HG02970 (cell line): Measurements from ENCODE around the gene SLIT1.

Experiments used
- ATAC-seq: cut with Tn5 transposase; IDR thresholded peaks from one replicate; pipeline ENCODE4 v1.9.1; 2021; ENCODE audit warnings: mild to moderate bottlenecking, moderate library complexity, moderate number of reproducible peaks; ENCODE audit not compliant: unreplicated experiment, low FRiP score

Gene SLIT1

DNA sequence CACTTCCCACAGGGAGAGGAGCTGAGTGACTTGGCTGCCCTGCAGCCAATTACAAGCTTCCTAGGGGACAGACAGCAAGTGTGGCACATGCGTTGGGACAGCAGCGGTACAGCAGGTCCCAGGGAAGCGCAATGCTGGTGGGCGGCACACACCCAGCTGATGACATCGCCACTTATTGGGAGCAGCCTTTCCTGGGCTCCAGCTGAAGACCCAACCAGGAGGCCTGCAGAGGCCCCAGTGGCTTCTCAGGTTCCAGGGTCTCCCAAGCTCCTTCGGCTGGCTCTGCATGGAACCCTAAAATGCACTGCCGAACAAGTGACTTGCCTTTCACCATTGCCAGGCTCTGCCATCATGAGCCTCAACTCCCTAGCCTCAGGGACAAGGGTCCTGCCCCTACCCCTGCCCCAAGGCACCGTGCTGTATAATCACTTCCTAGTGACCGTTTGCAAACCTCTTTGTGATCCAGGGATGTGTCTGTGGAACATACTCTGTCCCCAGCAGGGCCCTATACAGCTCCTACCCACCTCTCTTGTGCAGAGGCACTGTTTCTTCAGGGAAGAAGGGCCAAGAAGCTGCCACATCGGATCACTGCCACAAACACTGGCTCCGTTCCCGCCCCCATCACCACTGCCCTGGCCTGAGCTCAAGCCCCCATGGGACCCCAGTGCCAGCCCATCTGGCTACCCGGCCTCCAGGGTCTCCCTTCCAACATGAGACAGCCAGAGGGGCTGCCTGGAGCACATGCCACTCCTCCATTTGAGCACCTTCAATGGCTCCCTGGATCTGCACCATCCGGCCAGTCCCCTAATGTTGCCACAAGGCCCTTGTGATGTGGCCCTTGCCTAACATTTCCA lies 19.3 kb upstream of the SLIT1 start:
- ATAC-seq, result no peak

DNA sequence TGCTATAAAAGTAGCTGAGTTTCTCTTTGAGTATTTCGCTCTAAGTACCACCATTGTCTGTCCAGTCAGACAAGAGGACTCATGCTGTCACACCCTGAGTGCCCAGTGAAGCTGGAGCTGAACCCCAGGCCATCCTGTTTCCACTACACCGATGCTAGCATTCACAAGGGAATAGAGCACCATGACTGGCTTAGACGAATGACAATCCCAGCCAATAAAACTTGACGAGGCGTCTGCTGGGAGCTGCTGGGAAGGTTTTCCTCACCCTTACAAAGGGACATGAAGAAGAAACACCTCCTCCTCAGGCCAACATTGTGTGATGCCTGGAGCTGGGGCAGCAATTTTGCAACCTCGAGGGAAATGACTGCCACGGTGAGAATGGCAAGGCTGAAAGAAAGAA lies 17.5 kb upstream of the SLIT1 start:
- ATAC-seq, result no peak

DNA sequence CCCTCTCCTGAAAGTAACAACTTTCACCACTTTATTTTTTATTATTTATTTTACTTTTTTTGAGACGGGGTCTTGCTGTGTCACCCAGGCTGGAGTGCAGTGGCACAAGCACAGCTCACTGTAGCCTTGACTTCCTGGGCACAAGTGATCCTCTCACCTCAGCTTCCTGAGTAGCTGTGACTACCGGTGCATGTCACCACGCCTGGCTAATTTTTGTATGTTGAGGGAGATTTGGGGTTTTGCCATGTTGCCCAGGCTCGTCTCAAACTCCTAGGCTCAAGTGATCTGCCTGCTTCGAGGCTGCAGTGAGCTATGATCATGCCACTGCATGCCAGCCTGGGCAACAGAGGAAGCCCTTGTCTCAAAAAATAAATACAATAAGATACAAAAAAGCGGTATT lies 14.9 kb upstream of the SLIT1 start:
- no peak for ATAC-seq

DNA sequence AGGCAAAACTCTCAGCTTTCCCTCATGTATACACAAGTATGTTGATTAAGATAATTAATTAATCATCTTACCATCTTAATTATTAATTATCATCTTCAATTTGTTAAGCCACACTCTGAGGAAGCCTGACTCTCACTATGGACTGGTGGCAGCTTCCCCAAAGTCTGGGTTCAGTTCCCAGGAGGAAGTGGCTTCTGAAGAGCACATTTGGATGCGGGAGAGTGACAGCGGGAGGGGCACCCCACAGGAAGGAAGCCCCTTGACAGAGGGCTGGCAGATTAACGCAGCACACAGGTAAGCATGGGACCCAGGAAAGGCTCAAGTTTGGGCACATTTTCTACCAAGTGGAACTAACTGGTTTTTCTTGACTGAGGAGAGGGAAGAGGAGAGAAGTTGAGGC lies 13.4 kb upstream of the SLIT1 start:
- no peak for ATAC-seq

DNA sequence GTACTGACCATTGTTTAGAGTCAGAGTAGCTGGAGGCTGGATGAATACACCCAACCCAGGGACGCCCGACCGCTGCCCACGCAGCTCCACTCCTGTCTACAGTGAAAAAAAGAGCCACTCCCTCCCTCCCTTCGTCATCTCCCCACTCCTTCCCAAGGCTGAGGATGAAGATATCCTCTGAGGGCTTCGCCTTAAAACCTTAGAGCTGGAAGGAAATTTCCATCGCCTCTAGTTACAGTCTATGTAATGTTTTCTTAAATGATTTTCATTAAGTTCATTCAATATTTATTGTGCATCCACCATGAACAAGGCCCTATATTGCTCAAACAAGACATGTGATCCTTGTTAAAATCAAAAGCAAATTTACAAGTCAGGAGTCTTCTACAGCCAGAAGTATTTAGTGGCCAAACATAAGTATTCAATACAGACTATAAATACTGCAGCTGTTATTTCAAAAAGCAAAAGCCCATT lies 11.3 kb upstream of the SLIT1 start:
- ATAC-seq, result no peak

DNA sequence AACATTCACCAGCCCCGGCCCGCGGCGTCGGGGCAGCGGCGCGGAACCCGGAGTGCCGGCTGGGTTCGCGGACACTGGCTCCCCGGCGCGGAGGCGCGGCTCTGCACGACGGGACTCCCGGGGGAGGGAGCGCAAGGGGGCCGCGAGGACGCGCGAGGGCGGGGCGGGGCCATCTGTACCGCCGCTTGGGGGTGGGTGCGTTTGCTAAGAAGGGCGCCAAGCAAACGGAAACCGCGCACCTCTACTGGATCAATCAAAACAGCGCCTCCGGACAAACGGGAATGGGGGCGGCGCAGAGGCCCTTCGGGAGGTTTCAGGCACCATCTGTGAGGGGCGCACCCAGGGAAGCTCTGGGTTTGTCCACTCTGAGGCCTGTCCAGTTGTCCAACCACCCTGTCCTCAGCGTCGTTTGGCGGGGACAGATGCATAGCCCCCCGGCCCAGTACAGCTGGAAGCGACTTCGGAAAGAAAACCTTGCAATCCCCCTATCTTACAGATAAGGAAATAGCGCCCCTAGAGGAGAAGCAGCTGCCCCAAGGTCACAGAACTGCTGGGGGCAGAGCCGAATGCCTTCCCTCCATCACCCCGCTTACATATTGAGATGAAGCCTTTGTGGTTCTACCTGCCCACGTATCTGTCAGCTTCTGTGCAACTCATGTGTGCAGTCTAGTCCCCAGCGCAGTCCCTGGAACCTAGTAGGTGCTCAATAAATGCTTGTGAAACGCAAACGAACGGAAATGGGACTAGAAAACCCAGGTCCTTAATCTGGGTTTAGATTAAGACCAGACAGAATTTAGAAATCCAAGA lies 10.7 kb upstream of the SLIT1 start:
- no peak for ATAC-seq

DNA sequence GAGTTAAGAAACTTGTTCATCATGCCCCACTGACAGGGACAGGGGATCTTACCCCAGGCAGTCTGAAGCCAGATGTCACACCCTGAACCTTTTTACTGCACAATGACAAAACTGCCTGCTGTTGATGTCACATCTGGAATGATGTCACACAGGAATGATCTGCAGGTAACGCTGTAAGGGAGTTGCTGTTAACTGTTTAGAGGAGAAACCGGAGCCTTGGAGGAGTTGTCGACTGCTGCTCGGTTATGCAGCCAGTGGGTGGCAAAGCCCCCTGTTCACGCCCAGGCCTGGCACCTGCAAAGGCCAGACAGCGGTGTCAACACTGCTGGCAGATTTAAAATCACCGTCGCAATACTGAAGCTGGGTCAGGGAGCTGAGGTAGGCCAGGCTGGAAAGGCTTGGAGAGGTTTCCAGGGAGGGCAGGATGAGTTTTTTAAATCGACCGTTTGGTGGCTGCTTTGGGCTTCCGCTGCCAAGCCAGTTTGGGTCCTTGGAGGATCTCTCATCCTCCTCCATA lies 10.0 kb upstream of the SLIT1 start:
- no peak for ATAC-seq

DNA sequence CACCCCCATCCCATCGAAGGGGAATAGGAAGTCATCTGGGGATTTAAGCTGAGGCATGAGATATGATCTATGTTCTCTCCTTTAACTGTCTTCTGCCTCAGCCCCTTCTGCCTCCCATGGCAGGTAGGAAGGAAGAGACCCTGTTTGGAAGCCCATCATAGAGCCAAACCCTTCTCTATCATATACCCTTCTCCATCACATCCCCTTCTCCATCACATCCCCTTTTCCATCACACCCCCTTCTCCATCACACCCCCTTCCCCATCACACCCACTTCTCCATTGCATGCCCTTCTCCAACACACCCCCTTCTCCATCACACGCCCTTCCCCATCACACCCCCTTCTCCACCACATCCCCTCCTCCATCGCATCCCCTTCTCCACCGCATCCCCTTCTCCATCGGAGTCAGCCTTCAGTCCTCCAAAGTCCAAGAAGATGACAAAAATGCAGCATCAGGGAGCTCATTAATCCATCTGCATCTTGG lies 7.2 kb upstream of the SLIT1 start:
- no peak for ATAC-seq

DNA sequence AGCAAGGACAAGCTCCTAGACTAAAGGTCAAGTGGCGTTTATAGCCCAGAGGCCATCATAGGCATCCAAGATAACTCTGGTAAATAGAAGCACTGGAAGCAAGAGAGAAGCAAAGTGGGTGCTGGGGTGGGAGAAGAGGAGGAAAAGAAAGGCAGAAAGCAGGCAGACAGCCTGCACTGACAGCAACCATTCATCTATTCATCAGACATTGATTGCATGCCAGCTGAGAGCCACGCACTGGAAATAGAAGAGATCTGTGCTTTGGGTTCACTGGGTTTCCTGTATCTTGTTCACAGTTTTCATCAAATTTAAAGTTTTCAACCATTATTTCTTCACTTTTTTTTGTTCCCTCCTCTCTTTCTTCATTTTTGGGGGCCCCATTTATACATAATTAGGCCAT lies 4.7 kb upstream of the SLIT1 start:
- no peak for ATAC-seq

DNA sequence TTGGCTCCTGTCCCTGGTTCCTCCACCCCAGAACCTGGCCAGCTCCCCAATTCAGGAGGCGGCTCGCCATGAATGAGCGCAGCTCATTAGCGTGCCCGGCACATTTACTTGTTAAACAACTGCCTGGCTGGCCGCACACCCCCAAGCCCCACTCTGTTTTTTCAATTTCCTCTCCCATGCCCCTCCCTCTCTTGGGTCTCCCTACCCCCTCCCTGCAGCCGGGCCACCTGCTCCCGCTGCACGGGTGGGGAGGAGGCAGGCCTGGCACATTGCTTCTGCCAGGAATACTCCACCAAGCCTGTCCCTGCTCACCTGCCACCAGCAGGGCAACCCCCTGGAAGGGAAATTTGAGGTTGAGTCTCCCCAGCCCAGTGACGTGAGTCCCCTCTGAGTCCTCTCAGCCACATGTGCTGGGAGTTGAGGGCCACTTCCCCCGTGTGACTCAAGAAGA lies 2.5 kb upstream of the SLIT1 start:
- no peak for ATAC-seq

DNA sequence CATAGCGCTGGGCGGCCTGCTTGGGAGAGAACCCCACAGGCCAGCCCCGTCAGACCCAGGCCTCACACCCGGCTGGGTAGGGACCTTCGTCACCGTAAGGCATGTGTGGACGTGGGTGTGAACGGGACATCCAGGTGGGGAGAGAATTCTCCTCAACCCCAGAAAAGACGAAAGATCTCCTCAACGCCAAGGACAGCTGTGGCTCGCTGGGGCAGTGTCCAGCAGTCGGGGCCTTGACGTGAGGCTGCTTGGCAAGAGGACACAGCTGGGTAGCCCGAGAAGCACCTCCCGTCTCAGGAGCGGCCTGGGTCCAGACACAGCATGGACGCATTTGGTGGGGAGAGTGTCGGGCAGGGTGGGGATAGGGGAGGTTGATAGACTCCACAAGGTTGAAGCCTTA lies 1.2 kb upstream of the SLIT1 start:
- ATAC-seq, result no peak

DNA sequence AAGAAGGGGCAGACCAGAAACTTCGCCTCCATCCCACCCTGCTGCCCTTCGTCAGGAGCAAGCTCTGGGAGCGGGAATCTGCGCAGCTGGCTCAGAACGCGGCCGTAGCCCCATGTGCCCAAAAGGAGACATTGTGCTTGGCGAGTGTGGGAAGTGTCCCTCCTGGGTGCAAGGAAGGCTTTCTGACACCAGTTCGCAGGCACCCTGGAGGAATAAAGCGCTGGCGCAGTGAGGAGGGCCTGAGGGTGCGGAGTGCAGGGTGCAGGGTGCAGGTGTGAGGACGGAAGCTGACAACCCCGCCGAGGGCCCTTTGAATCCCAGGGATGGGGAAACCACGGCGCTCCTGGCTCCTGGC lies 811 bp downstream of the SLIT1 start:
- ATAC-seq, result no peak

DNA sequence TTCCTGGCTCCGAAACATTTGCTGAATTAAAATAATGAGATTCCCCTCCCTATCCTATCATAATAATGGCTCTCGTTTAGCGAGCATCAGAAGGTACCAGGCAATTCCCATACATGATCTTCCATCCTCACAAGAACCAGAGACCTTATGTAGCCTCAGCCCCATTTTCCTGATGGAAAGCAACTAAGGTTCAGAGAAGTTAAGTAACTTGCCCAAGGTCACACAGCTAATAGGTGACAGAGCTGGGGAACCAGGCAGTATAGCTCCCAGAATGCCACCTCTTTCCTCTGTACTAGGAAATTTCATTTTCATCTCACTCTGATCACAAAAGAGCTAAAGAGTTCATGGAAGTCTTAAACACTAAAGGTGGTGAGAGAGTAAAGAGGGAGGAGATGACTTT lies 2.4 kb downstream of the SLIT1 start:
- ATAC-seq, result no peak

DNA sequence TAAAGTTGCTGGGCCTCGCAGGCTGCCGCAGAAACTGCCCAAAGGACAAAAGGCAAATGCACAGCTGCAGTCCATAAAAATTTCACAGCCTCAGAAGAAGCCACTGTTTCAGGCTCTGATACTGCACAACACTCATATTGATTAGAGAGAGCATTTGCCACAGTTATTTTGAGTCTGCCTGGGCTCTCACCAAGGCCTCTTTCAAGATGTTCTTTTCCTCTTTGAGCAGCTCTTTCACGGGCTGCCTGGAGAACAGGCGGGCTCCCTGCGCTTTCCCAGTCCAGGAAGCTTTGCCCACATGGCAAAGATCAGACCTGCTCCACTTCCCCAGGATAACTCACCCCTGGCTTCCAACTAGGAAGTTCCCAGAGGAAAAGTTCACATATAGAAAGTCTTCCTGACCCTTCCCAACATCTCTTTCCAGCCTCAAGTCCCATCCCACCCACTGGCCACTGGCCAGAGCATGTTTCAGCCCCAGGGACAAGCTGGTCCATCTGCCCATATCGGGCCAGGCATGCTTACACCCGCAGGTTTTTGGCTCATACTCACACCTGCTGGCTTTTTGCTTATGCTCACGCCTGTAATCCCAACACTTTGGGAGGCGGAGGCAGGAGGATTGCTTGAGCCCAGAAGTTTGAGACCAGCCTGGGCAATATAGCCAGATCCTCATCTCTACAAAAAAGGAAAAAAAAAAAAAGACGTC lies 3.3 kb downstream of the SLIT1 start:
- no peak for ATAC-seq

DNA sequence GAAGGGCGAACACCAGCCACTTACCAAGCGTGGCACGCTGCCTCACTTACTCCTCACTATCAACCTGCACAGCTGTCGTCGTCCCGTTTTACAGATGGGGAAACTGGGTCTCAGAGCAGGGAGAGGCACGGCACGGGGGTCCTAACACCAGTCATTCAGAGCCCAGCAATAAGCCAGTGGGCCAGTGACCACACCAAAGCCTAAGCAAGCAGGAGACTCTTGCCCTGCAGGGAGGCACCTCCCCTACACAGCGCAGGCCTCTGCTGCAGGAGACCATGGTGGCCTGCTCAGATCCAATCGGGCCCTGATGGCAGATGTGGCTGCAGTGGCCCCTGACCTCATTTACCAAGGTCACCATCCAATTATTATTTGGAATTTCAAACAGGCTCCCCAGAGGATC lies 4.8 kb downstream of the SLIT1 start:
- no peak for ATAC-seq

DNA sequence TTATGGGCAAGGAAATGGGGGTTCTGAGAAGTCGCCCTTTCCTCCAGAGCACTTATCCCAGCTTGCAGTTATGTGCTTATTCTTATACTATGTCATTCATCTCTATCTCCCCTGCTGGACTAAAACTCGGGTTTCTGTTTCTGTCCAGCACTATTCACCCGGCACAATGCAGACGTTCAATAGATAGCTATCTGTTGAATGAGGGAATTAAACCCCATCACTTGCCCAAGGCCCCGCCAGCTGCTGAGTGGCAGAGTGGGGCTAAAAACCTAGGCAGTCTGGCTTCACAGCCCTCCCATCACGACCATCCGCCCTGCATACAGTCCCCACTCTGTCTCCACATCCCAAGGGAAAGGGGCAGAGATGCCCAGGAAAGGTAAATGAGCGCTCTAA lies 5.4 kb downstream of the SLIT1 start:
- ATAC-seq, result no peak

DNA sequence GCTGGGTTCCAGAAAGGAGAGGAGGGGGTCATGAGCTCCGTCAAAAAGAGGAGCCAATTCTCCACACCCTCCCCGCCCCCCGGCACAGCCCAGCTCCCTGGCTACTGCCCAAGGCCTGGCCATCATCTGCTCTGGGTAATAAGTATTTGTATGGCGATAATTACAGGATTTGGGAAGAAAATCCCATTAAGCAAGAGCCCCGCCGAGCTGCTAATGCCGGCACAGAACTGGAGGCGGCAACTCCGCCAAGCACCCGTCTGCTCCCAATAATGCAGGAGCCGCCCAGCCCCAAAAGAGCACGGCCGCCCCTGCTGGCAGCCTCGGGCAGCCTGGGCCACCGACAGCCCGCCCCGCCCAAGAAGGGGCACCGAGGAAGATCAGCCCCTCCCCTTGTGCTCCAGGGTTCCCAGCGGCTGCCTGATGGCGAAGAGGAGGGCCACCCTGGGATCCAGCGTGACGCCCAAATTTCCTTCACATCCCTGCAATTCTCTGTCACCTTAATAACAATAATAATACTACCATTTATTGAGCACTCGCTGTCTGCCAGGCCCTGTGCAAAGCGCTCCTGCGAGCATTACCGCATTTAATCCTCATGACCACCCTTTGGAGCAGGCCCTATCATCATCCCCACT lies 5.9 kb downstream of the SLIT1 start:
- ATAC-seq, result no peak

DNA sequence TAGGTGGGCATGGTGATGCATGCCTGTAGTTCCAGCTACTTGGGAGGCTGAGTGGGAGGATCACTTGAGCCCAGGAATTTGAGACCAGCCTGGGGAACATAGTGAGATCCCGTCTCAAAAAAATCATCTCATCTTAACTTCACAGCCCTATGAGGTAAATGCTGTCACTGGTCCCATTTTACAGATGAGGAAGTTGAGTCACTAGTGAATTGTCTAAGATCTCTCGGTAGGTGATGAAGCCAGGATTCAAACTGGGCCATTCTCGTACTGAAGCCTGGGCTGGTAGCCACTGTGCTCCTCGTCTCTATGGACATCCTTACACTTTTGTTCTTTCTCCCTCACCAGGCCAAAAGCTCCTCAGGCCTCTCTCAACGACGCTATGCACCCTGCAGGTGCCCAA lies 6.4 kb downstream of the SLIT1 start:
- ATAC-seq, result no peak

DNA sequence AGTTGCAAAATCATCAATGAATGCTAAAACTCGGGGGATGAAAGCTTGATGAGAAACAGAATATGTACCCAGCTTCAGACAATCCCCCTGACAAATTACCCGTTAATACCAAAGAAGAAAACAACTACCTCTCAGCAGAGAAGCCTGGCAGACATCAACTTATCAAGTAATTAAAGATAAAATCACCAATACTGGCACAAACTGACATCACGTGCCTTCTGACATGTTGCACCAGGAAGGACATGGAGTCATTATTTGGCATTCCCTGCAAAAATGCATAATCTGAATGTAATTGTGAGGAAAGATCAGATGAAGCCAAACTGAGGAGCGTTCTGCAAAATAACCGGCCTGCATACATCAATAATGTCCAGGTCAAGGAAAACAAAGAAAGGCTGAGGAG lies 7.7 kb downstream of the SLIT1 start:
- ATAC-seq, result no peak

DNA sequence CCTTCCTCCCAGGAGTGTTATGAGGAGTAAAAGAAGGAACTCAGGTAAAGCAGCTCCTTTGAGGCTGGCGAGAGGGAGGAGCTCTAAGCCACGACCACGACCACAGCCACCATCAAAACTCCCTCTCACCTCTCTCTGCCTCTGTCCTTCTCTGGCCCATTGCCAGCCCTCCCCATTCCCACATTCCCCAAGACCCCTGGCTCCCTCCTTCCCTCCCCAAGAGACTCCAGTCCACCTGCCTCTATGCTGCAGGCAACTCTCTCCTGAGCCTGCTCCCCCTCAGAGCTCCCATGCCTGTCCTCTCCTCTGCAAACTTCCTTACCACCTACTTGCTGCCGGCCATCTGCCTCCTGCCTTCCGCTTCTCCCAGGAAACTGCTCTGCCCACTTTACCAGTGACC lies 9.5 kb downstream of the SLIT1 start:
- ATAC-seq, result no peak
